Amniotic stem cell (primary cell): ENCODE measurements around the gene CMTM1.
A peak's percentile ranks its signal among the peaks of the same experiment; 100 is the strongest.
"Not testable (repeated sequence)": the region's sequence is repeated elsewhere in the genome, so short reads cannot be mapped to it uniquely, and the experiment has no call there.

ENCODE experiments used
- DNase-seq: peaks from one replicate; lab custom pipeline; 2025; lab: John Stamatoyannopoulos, UW

Gene CMTM1

DNA sequence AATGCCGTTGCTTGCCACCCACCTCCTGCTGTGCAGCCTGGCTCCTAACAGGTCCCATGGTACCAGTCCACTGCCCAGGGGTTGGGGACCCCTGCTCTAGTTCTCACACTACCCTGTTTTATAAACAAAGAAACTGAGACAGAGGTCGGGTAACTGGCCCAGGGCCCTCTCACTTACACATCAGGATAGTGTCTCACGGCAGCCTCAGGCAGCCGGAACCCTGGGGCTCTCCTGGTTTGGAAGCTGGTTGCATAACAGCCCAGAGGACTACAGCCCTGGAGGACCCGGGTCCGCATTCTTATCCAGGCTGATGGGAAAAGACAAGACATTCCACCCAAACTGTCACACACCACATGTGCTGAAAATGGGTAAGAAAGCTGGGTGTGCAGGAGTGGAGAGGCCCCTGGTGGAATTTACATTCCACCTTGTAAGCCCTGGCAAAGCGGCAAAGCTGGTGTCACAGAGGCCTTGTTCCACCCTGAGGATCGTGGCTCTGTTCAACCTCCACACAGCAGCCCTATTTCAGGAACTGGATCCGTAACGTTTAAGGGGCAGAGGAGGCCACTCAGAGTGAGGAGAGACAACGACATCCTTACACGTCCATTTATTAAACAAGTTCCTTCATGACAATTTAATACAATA, 48.0 kb downstream of the CMTM1 start:
- no peak for DNase-seq

DNA sequence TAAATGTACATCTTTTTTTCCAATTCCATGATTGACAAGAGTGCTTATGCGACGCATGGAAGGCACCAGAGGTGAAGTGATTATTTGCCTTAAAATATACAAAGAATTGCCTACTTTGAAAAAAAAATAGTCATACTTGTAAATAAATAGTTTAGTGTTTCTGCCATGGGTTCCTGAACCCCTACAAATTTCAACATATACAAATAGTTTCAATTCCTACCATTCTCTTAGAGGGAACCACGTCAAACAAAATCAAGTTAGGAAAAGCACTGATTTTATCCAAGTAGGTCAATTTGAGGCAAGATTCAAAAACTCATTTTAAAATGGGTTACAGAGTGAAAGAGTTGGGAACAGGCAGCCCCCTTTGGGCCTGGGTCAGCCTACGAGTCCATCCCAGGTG, 49.9 kb downstream of the CMTM1 start:
- DNase-seq = no peak

DNA sequence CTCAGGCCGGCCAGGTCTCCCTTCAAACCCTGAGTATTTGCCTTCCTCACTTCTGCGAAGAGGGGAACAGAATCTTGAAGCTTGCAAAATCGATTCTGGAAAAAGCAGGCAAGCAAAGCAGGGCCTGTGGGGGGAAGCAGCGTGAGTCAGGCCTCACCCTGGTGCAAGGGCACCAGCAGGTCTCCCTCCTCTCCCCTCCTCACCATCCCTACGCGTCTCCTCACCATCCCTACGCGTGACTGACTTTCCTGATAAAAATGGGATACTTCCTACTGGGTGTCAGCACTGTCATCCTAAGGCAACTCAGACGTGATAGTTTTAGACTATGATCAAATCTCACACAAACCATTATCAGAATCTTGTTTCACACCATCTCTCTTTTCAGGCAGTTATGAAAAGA, 50.4 kb downstream of the CMTM1 start:
- DNase-seq = no peak

DNA sequence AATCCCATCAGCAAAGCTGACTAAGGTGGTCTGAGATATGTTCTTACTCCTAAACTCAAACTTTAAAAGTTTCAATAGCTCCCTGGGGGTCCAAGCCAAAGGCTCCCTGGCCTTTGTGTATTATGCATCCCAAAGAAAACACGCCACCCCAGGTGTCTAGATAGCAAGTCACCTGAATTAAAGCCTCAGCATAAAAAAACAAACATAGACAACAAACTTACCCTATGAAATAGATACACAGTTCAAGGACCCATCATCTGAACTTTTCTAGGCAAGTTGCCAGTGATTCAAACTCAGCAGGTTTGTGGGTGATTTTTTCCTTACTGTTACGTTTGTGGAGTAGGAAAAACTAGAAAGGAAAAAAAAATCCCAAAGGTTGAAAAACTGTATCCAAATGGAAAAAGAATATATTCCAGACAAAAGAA, 50.8 kb downstream of the CMTM1 start:
- DNase-seq = no peak

DNA sequence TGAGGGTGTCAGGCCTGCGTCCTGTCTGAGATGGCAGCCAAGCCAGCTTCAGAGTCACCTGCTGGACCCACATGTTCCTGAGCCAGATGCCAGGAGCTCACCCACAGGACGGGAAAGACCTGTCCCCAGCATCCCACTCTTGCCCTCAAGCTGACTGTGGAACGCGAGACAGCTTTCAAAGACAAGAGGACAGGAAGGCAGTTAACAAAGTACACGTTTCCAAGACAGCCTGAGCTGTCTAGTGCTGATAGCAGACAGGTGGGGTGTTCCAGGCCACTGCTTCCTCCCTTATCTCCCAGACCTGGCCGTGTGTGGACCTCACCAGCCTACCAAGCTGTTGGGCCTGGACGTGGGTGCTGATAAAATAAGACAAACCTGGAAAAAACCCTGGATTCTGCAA, 51.5 kb downstream of the CMTM1 start:
- no peak for DNase-seq

DNA sequence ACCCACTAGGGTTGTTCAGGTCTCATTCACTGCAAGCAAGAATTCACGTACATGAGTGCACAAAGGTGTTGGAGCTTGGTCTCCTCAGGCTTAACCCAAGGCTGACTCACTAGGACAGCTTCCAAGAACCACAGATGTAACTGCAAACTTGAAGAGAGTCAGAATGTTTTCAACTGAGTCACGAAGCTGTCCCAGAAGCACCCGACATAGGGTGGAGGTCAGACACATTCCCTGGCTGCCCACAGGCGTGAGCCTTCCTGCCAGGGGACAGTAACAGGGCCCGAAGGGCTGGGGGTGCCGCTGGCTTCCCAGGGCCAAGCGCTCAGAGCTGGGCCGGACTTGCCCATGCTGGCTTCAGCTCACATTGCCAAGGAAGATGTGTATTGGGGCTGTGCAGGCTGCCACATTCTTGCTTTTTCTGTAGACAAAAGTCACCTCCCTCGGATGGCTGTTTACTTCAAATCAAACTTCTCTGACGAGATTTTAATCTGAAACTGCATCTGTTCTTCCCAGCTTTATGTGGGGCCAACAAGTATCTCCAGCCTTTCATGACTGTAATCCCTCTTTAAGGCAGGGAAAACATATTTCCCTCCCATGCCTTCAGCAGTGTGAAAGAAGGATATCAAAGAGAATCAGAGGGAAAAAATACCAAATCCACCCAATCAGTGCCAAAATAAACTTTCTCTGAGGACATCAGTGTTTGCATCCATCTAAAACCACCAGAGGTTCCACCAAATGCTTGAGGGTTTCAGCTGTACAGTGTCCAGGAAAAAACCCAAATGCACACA, 52.5 kb downstream of the CMTM1 start:
- DNase-seq = peak; percentile 80

DNA sequence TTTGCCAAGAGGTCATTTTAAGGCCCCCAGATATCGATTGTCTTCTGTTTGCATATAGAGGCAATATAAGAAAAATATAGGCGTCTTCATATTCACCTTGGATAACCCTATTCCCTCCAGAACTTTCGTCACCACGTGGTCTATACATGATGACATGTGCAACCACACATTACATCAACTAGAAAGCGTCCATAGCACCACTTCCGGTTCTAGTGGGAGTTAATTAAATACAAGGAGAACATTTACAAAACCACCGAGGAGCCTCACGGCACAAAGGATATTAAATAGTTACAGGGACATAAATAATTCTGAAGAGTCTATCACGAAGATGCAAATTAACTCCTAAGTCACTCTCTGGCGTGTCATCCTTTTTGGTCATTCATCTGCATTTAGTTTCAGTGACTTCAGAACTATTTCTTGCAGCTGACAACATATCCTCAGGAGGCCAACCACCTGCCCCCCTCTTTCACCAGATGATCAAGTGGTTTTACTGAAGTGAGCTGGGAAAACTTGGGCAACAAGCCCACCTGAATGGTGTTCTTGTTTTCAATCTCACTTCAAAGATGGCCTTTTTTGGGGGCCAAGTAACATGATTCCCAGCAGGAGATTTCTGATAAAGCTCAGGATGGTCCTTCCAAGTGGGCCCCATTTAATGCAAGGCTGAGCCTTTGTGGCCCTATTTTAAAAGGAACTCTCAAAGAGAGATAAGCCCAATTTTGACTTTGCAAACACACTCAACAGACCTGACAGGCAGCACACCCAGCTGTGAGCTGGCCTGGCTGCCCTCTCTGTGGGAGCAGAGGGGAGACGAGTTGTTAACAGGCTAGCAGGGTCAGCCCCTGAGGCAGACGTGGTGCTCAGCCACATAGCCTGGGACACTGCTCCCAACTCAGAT, 53.5 kb downstream of the CMTM1 start:
- DNase-seq = no peak

DNA sequence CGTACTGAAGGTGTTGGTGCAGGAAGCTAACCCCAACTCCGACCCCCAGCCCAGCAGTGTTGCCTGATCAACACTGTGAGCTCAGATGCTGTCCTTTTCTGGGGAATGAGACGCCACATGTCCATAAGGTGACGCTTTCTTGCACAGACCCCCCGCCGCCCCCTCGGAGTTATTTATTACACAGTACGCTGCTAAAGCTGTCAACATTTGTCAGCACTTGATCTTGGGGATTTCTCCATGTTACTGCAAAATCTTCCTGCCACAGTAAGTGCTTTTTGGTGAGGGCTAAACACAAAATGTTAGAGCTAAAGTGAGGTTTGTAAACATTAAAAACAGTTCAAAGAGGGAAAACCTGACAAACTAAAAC, 54.2 kb downstream of the CMTM1 start:
- no peak for DNase-seq

DNA sequence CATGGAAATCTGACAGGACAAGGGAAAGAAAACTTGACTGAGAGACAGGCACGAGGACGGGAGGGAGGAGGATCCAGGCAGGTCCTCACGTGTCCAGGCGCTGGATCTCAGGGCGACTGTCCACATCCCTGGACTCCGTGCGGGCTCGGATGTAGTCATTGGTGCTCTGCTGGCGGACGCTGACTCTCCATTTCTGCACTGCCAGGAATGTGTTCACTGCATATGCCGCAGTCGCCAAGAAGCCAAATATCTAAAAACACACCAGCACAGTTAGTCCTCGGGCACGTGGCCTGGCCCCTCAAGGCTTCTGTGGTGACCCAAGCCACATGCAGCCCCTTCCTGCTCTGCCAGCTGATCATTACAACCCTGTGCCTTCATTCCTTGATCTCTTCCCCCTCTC, 55.7 kb downstream of the CMTM1 start:
- no peak for DNase-seq

DNA sequence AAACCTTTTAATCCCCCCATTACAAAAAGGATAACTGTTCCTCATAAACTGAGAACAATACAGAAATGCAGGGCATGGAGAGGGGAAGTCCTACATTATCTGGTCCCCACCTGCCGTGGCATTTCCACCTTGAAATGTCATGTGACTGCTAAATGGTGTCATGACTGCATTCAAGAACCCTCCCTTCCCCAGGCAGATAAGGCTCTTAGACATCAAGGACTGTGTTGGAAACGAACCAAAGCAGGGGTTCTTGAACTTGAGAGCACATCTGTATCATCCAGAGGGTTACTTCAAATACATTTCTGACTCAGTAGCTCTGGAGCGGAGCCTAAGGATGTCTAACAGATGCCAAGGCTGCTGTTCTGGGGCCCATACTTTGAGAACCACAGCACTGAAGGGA, 56.6 kb downstream of the CMTM1 start:
- no peak for DNase-seq

DNA sequence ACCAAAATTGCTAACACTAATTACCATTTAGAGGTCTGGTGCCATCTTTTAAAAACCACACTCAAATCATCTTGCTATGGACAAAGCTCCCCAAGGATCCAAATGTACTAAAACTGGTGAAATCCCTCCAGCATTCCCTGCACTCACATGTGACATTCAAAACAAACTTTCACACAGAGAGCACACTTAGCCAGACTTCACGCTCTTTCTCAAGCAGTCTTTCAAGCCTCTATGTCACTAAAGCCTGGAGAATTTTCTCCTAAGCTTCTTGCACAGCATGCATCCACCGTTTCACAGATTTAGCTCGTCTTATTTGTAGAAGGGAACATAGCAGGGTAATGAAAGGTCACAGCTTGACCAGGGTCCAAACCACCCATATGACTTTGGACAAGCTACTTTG, 57.5 kb downstream of the CMTM1 start:
- no peak for DNase-seq

DNA sequence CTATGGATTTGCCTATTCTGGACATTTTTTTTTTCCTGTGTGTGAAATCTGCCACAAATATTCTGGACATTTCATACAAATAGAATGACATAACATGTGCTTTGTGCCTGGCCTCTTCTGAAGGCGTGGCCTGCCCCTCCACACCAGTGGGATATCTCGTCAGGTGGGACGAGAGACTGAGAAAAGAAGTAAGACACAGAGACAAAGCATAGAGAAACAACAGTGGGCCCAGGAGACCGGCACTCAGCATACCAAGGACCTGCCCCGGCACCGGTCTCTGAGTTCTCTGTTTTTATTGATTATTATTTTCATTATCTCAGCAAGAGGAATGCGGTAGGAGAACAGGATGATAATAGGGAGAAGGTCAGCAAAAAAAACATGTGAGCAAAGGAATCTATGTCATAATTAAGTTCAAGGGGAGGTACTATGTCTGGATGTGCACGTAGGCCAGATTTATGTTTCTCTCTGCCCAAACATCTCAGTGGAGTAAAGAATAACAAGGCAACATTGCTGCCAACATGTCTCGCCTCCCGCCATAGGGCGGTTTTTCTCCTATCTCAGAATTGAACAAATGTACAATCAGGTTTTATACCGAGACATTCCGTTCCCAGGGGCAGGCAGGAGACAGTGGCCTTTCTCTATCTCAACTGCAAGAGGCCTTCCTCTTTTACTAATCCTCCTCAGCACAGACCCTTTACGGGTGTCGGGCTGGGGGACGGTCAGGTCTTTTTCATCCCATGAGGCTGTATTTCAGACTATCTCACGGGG, 61.6 kb downstream of the CMTM1 start:
- not testable (repeated sequence) for DNase-seq
